ENCODE results near the gene SORCS2.

SORCS2 gene

DNA sequence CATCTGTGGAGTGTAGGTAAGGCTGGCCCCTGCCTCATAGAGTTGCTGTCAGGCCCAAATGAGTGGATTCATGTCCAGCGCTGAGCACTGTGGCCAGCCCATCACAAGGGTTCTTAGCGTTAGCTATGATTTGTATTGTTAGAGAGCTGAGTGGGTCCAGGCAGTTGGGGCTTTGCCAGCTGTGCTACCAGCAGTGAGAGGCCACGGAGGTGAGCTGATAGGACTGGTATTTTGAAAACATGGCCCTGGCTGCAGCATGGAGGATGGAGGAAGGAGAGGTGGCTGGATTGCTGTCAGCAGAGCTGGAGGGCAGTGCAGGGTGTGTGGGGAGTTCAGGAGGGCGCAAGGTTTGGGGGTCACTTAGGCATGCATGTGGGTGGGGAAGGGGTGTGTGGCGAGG is 172.6 kb downstream of the SORCS2 start:
- no peaks in the 10 kb centered on the region for H3K27me3 Mint-ChIP-seq (ENCODE audit: low read depth)
- no peak overlapping the region for H3K4me3 Mint-ChIP-seq
- DNase-seq (ENCODE audit: low spot score), result no peak
- H3K36me3 Mint-ChIP-seq (ENCODE audit: low read depth), result no peaks in the 10 kb centered on the region
- no peaks in the 10 kb centered on the region for H3K9me3 Mint-ChIP-seq
- no peak overlapping the region for H3K27ac Mint-ChIP-seq
- H3K4me1 Mint-ChIP-seq (ENCODE audit: low read depth), result no peaks in the 10 kb centered on the region

DNA sequence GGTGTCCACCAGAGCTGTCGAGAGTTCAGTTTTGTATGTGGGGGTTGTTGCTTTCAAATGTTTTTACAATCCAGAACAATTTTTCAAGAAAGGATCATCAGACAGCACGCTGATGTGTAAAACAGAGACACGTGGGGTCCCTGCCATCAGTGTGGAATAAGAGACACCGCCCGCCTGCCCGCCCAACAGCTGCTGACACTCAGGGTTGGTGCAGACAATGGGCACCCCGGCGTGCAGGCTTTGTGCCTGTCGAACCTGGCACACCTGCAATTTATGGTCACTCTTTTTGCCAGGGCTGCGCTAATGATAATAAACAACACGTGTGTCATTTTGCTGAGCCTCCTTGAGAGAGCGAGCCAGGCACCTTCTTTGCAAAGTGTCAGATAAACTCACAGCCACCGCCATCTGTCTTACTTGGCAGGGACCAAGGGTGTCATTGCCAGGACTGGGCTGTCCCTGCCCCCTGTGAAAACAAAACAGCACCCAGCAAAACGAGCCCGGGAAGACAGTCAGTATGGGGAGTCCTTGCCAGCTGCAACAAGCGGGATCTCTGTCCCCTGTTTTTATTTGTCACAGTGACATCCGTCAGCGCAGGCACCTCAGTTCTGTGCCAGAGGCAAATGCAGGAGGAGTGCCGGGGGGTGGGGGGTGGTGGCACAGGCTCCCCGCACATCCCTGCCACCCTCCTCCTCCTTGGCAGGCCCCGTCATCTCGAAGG is 173.3 kb downstream of the SORCS2 start:
- Mint-ChIP-seq H3K4me3 (no peak overlapping the region), H3K36me3 (ENCODE audit: low read depth) (no peaks in the 10 kb centered on the region), H3K27me3 (ENCODE audit: low read depth) (no peaks in the 10 kb centered on the region), H3K4me1 (ENCODE audit: low read depth) (no peaks in the 10 kb centered on the region), H3K27ac (no peak overlapping the region), H3K9me3 (no peaks in the 10 kb centered on the region)
- no peak for DNase-seq (ENCODE audit: low spot score)

DNA sequence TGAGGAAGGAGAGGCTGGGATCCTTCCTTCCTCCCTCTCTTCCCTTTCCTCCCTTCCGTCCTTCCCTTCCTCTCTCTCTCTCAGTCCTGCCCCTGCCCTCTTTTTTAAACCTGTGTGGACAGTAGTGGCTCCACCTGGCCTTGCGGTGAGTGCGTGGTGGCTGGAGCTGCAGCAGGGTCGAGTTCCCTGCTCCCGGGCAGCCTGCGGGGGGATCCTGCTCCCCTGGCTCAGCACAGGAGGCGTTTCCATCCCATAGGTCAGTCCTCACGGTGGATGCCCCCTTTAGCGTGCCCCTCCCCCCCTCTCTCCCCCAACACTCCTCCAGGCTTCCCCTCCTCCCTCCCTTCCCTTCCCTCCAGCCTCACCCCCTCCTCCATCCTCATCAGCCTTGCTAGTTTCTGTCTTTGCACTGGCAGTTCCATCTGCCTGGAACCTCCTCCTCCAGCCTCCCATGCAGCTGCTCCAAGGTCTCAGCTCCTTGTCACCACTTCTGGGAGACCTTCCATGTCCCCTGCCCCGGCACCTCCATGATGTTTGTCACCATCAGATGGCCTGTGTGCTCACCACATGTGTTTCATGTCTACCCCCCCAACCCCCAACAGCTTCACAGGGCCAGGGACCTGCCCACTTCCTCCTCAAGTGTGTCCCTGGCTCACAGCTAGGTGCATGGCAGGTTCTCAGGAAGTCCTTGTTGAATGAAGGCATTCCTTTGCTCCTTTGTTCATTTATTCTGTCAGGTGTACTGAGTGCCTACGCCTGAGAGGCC is 174.0 kb downstream of the SORCS2 start:
- no peak overlapping the region for H3K4me3 Mint-ChIP-seq
- no peak for DNase-seq (ENCODE audit: low spot score)
- H3K9me3 Mint-ChIP-seq, result no peaks in the 10 kb centered on the region
- H3K36me3 Mint-ChIP-seq (ENCODE audit: low read depth), result no peaks in the 10 kb centered on the region
- no peaks in the 10 kb centered on the region for H3K27me3 Mint-ChIP-seq (ENCODE audit: low read depth)
- H3K4me1 Mint-ChIP-seq (ENCODE audit: low read depth), result no peaks in the 10 kb centered on the region
- H3K27ac Mint-ChIP-seq, result no peak overlapping the region

DNA sequence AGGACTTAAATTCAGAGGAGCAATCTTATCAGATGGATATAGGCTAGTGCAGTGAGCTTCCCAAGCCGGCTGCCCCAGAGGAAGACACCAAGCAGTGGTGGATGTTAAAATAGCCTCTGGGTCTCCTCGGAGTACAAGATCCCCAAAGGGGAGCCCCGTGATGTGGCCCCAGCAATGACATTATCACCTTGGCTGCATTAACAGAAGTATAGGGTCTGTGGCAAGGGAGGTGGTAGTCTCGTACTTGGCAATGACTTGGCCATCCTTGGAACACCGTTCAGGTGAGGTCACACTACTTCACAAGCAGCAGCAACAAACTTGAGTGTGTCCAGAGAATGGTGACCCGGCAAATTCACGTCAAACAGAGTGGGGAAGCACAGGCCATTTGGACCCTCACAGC is 174.6 kb downstream of the SORCS2 start:
- no peaks in the 10 kb centered on the region for H3K4me1 Mint-ChIP-seq (ENCODE audit: low read depth)
- no peak for DNase-seq (ENCODE audit: low spot score)
- no peaks in the 10 kb centered on the region for H3K27me3 Mint-ChIP-seq (ENCODE audit: low read depth)
- no peak overlapping the region for H3K4me3 Mint-ChIP-seq
- no peak overlapping the region for H3K27ac Mint-ChIP-seq
- H3K9me3 Mint-ChIP-seq, result no peaks in the 10 kb centered on the region
- no peaks in the 10 kb centered on the region for H3K36me3 Mint-ChIP-seq (ENCODE audit: low read depth)

DNA sequence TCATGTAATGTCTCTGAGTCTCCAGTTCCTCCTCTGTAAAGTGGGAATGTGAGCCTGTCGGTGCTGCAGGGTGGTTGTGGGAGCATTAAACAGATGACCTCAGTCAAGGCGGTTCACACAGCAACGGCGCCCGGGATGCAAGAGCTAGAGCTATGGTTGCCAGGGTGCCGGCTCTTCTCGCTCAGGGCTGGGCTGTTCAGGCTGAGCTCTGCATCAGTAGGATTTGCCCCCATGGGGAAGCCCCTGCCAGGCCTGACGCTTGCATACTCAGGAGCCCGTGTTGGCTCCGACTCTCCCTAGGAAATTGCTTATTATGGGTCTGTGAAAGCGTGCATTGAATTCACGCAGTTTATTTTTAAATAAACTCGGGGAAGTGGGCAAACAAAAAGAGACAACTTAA is 175.1 kb downstream of the SORCS2 start:
- Mint-ChIP-seq H3K36me3 (ENCODE audit: low read depth) (no peaks in the 10 kb centered on the region), H3K27me3 (ENCODE audit: low read depth) (no peaks in the 10 kb centered on the region), H3K4me1 (ENCODE audit: low read depth) (no peaks in the 10 kb centered on the region), H3K9me3 (no peaks in the 10 kb centered on the region), H3K27ac (no peak overlapping the region), H3K4me3 (no peak overlapping the region)
- no peak for DNase-seq (ENCODE audit: low spot score)

DNA sequence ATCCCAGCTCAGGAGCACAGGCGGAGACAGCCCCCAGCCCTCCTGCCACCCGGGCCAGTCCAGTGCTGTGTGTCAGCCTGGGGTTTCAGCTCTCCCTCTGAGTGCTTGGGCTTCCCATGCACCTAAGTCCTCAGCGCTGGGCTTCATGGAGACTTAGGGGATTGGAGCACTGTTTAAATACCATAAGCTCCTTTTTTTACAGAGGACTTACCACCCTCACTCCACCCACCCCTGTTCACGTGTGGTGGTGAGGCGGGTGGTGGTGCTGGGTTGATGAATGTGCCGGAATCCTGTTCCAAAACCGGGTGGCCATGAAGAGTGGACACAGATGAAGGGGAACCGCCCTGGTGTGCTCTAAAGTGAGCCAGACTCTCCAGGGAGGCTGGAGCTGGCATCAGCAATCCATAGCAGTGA is 175.5 kb downstream of the SORCS2 start:
- no peaks in the 10 kb centered on the region for H3K27me3 Mint-ChIP-seq (ENCODE audit: low read depth)
- H3K27ac Mint-ChIP-seq, result no peak overlapping the region
- H3K4me1 Mint-ChIP-seq (ENCODE audit: low read depth), result no peaks in the 10 kb centered on the region
- no peaks in the 10 kb centered on the region for H3K36me3 Mint-ChIP-seq (ENCODE audit: low read depth)
- no peaks in the 10 kb centered on the region for H3K9me3 Mint-ChIP-seq
- H3K4me3 Mint-ChIP-seq, result no peak overlapping the region
- DNase-seq (ENCODE audit: low spot score), result no peak

DNA sequence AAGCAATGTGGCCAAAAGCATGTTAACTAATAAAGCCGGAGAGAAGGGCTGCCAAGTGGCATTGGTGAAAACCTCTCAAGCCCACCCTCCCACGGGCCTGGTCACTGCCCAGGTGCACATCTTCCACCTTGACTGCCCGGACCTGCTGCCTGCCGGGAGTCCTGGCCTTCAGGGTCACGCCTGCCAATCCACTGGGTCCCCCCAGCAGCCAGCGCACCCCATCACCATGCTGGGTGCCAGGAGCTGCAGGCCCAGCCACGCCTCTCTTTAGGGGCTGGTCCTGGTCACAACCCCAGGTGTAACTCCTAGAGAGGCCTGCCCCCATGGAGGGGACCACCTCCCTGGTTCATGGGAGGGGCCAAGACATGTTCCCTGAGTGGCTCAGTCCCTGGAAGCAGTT is 176.0 kb downstream of the SORCS2 start:
- Mint-ChIP-seq H3K27me3 (ENCODE audit: low read depth) (no peaks in the 10 kb centered on the region), H3K27ac (no peak overlapping the region), H3K4me3 (no peak overlapping the region), H3K9me3 (no peaks in the 10 kb centered on the region), H3K4me1 (ENCODE audit: low read depth) (no peaks in the 10 kb centered on the region), H3K36me3 (ENCODE audit: low read depth) (no peaks in the 10 kb centered on the region)
- DNase-seq (ENCODE audit: low spot score), result no peak

DNA sequence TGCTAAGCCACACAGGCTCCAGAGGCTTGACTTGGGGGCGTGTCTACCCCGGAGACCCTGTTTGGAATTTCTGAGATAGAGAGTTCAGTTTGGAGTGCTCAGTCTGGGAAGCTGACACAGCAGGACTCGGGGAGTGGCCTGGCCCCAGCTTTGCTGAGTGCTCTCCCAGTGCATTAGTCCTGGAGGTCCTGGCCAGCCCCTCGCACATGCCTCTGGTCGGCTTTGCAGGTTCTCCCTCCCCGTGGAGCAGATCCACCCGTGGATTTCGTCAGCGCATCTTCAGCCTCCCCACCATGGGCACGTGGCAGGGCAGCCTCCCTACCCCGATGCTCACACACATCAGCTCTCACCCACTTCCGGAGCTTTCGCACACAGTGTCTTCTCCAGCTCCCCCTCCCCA is 177.2 kb downstream of the SORCS2 start:
- Mint-ChIP-seq H3K27ac (no peak overlapping the region), H3K4me3 (no peak overlapping the region), H3K4me1 (ENCODE audit: low read depth) (no peaks in the 10 kb centered on the region), H3K9me3 (no peaks in the 10 kb centered on the region), H3K27me3 (ENCODE audit: low read depth) (no peaks in the 10 kb centered on the region), H3K36me3 (ENCODE audit: low read depth) (no peaks in the 10 kb centered on the region)
- DNase-seq (ENCODE audit: low spot score), result no peak

DNA sequence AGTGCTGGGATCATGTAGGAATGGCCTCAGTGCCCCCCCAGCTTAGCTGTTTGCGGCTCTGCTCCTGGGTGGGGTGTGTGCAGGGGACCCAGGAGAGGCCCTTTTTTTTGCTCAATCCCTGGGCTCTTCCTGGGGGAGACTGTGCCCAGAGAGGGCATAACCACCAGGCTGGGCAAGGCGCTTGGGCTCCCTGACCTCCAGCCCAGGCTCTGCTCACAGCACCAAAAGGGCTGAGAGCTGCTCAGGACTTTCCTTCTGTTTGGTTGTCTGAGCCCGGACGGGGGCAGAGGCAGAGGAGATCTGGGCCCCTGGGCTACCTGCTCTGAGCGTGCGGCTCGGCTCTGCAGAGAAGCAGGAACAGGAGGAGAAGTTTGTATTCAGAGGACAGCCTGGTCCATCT is 177.7 kb downstream of the SORCS2 start:
- no peak for DNase-seq (ENCODE audit: low spot score)
- H3K27me3 Mint-ChIP-seq (ENCODE audit: low read depth), result no peaks in the 10 kb centered on the region
- H3K36me3 Mint-ChIP-seq (ENCODE audit: low read depth), result no peaks in the 10 kb centered on the region
- H3K4me3 Mint-ChIP-seq, result no peak overlapping the region
- H3K27ac Mint-ChIP-seq, result no peak overlapping the region
- no peaks in the 10 kb centered on the region for H3K4me1 Mint-ChIP-seq (ENCODE audit: low read depth)
- H3K9me3 Mint-ChIP-seq, result no peaks in the 10 kb centered on the region

DNA sequence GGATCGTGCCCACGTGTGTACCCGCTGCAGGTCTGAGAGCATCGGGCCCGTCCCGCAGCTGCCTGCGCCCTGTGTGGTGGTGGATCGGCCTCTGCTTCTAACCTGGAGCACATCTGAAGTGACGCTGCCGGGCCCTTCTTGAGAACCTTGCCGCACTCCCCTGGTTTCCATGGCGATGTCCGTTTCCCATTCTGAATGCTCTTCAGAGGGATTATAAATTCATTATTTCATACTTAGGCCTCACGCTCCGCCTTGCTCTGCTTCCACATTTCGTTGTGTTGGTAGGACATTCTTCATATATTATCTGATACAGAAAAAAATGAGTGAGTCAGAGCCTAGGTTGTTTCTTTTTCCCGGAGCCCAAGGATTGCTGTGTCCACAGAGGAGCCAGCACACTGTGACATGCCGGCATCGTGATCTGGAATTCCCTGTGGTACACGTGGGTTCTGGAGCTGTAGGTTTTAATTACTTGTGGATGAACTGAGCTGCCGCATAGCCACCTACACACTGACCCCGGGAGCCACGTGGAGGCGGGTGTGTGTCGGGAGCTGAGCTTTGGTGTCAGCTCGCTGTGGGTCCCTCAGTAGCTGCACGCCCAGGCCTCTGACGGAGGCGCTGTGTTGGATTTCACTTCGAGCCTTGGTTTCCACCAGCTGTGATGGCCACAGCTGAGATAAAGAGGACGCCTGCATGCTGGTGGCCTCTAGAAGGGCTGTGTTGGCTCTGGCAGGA is 179.0 kb downstream of the SORCS2 start:
- H3K36me3 Mint-ChIP-seq (ENCODE audit: low read depth), result no peaks in the 10 kb centered on the region
- no peak for DNase-seq (ENCODE audit: low spot score)
- H3K27ac Mint-ChIP-seq, result no peak overlapping the region
- no peaks in the 10 kb centered on the region for H3K4me1 Mint-ChIP-seq (ENCODE audit: low read depth)
- no peaks in the 10 kb centered on the region for H3K9me3 Mint-ChIP-seq
- H3K4me3 Mint-ChIP-seq, result no peak overlapping the region
- no peaks in the 10 kb centered on the region for H3K27me3 Mint-ChIP-seq (ENCODE audit: low read depth)

DNA sequence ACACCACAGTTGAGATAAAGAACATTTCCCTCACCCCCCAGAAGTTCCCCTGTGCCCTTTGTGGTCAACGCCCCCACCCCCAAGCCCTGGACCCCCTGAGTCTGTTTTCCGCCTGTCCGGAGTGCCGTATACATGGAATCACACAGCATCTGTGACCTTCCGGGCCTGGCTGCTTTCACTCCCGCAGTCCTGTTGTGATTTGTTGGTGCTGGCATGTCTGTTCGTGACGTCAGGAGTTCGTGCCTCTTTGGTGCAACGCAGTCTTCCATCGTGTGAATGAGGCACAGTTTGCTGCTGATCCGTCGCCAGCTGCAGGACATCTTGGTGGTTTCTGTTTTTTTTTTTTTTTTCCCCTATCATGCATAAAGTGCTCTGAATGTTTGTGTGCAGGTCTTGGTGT is 180.3 kb downstream of the SORCS2 start:
- DNase-seq (ENCODE audit: low spot score), result no peak
- Mint-ChIP-seq H3K9me3 (peaks cover 2% of the 10 kb centered on the region), H3K36me3 (ENCODE audit: low read depth) (no peaks in the 10 kb centered on the region), H3K27ac (no peak overlapping the region), H3K27me3 (ENCODE audit: low read depth) (peaks cover 4% of the 10 kb centered on the region), H3K4me1 (ENCODE audit: low read depth) (no peaks in the 10 kb centered on the region), H3K4me3 (no peak overlapping the region)

DNA sequence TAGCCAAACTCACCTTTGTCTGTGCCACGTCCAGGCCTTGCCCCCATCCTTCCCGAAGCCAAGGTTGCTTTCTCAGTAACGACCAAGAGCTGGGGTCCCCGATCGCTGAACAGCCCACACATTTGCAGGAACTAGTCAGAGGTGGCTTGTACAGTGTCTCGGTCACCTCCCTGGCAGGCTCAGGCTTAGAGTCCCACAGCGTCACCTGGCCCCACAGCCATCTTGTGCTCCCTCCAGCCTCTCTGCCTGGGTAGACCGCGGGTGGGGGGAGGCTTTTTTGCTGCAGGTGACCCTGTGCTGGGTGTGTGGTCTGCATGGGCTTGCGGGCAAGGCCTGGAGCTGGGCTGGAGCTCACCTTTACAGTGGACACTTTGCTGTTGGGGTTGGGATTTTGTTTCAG is 182.2 kb downstream of the SORCS2 start:
- no peak overlapping the region for H3K4me3 Mint-ChIP-seq
- no peak overlapping the region for H3K27ac Mint-ChIP-seq
- H3K4me1 Mint-ChIP-seq (ENCODE audit: low read depth), result no peaks in the 10 kb centered on the region
- peaks cover 9% of the 10 kb centered on the region for H3K9me3 Mint-ChIP-seq
- DNase-seq (ENCODE audit: low spot score), result no peak
- peaks cover 4% of the 10 kb centered on the region for H3K27me3 Mint-ChIP-seq (ENCODE audit: low read depth)
- H3K36me3 Mint-ChIP-seq (ENCODE audit: low read depth), result no peaks in the 10 kb centered on the region

DNA sequence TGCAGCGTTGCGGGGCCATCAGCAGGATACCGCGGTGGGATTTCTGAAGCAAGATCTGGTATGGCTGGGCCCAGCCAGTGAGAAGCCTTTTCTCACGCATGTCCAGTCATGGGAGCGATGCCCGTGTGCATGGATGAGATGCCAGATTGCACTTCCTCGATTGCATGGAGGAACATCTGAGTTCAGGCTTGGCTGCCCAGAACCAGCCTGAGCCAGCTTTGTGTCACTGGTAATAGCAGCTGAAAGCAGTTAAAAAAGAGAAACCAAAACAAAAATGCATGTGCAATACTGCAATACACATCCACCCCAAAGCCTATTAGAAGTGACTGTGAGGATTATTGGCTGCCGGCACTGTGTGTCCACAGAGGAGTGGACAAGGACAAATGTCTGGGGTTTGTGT is 183.1 kb downstream of the SORCS2 start:
- DNase-seq (ENCODE audit: low spot score), result no peak
- no peak overlapping the region for H3K27ac Mint-ChIP-seq
- peaks cover 9% of the 10 kb centered on the region for H3K9me3 Mint-ChIP-seq
- H3K36me3 Mint-ChIP-seq (ENCODE audit: low read depth), result no peaks in the 10 kb centered on the region
- no peaks in the 10 kb centered on the region for H3K4me1 Mint-ChIP-seq (ENCODE audit: low read depth)
- H3K27me3 Mint-ChIP-seq (ENCODE audit: low read depth), result peaks cover 4% of the 10 kb centered on the region
- H3K4me3 Mint-ChIP-seq, result no peak overlapping the region

DNA sequence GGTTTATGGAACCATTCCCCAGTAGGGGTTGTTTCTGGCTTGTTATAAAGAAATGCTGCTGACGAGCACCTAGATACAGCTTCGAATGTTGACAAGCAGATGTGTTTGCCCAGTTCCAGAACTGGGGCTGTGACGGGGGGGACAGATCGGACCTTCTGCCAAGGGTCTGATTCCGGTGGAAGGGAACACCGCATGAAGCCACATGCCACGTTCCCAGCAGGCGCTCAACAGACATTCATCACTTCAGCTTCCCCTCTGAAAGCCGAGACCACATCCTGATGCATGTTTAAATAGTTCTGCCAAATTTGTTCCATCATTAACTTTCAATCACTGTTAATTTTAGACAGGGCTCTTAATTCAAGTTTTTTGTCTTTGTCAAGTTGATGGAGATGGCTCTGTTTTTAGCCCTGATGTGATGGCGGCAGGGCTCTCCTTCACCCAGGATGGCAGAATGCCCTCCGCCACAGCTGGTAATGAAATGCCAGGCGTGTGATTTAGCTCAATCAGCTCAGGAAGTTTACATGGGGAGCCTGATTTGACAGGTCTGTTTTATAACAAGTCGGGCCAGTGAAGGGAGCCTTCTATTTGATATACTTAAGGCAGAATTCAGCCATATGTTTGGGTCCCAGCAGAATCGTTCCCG is 185.0 kb downstream of the SORCS2 start:
- no peak overlapping the region for H3K4me3 Mint-ChIP-seq
- H3K36me3 Mint-ChIP-seq (ENCODE audit: low read depth), result no peaks in the 10 kb centered on the region
- H3K27me3 Mint-ChIP-seq (ENCODE audit: low read depth), result peaks cover 4% of the 10 kb centered on the region
- peaks cover 9% of the 10 kb centered on the region for H3K9me3 Mint-ChIP-seq
- no peak overlapping the region for H3K27ac Mint-ChIP-seq
- H3K4me1 Mint-ChIP-seq (ENCODE audit: low read depth), result no peaks in the 10 kb centered on the region
- no peak for DNase-seq (ENCODE audit: low spot score)
